Neural cell (in vitro differentiated cells): ENCODE results near the gene FHOD3. TPM values are rescaled to one million over a fixed set of nuclear protein-coding genes. Genes with fewer than 3 reads are reported as not detected.

Experiments used
- H2AFZ ChIP-seq: fragments of 200-600, 300-800 bp; sonication (generic), shearing (Covaris generic); 2 replicates; pipeline ENCODE4 v1.6.0; 2014; ENCODE audit warnings: low read depth, mild to moderate bottlenecking, antibody characterized with exemption, low read length, moderate library complexity
- H3F3A ChIP-seq: fragments of 200-600 bp; shearing (Covaris generic); 2 replicates; pipeline ENCODE4 v1.6.1; 2016; ENCODE audit warnings: mild to moderate bottlenecking, moderate library complexity, mixed read lengths, antibody characterized with exemption, low read length; ENCODE audit not compliant: insufficient read depth, poor library complexity, severe bottlenecking
- H3K27ac ChIP-seq: fragments of 200-600, 300-800 bp; sonication (generic), shearing (Covaris generic); 2 replicates; pipeline ENCODE4 v1.5.1; 2014; ENCODE audit warnings: mild to moderate bottlenecking, low read length, moderate library complexity
- H3K27me3 ChIP-seq: fragments of 300-800, 200-600 bp; sonication (generic), shearing (Covaris generic); 2 replicates; pipeline ENCODE4 v1.6.0; 2014; ENCODE audit warnings: mild to moderate bottlenecking, low read depth, low read length, moderate library complexity; ENCODE audit not compliant: insufficient read depth
- H3K36me3 ChIP-seq: fragments of 300-800, 200-600 bp; sonication (generic), shearing (Covaris generic); 2 replicates; pipeline ENCODE4 v1.5.1; 2014; ENCODE audit warnings: mild to moderate bottlenecking, antibody characterized with exemption, low read length, moderate library complexity; ENCODE audit not compliant: insufficient read depth
- H3K4me2 ChIP-seq: fragments of 300-800, 200-600 bp; sonication (generic), shearing (Covaris generic); 2 replicates; pipeline ENCODE4 v1.6.0; 2014; ENCODE audit warnings: mild to moderate bottlenecking, low read length
- H3K4me3 ChIP-seq: fragments of 300-800, 200-600 bp; sonication (generic), shearing (Covaris generic); 2 replicates; pipeline ENCODE4 v1.5.1; 2014; ENCODE audit warnings: mild to moderate bottlenecking, low read length, moderate library complexity
- H3K79me2 ChIP-seq: fragments of 200-600 bp; shearing (Covaris generic); replicated peaks from 2 replicates; pipeline ENCODE4 v1.6.0; 2014; ENCODE audit warnings: mild to moderate bottlenecking, low read length, moderate library complexity; ENCODE audit not compliant: insufficient read depth
- H3K9ac ChIP-seq: fragments of 300-800, 200-600 bp; sonication (generic), shearing (Covaris generic); 2 replicates; pipeline ENCODE4 v1.6.1; 2016; ENCODE audit warnings: mild to moderate bottlenecking, low read length, mixed read lengths
- H3K9me2 ChIP-seq: fragments of 200-600 bp; shearing (Covaris generic); 2 replicates; pipeline ENCODE4 v1.6.1; 2016; ENCODE audit warnings: mild to moderate bottlenecking, low read length, mixed read lengths; ENCODE audit not compliant: insufficient read depth
- H3K9me3 ChIP-seq: fragments of 200-600, 300-800 bp; sonication (generic), shearing (Covaris generic); 2 replicates; pipeline ENCODE4 v1.6.1; 2016; ENCODE audit warnings: mild to moderate bottlenecking, mixed run types, low read length, moderate library complexity, mixed read lengths
- H4K20me1 ChIP-seq: fragments of 200-600 bp; shearing (Covaris generic); 2 replicates; pipeline ENCODE4 v1.6.1; 2016; ENCODE audit warnings: mild to moderate bottlenecking, mixed run types; ENCODE audit not compliant: insufficient read depth
- EP300 ChIP-seq: fragments of 450-650 bp; conservative IDR thresholded peaks from 2 replicates; pipeline ENCODE4 v1.6.1; 2014; ENCODE audit warnings: antibody characterized with exemption, mild to moderate bottlenecking, moderate library complexity; ENCODE audit not compliant: poor library complexity, severe bottlenecking
- EZH2 ChIP-seq: fragments of 200-600, 300-800 bp; shearing (Covaris generic), sonication (generic); IDR thresholded peaks from 2 replicates; pipeline ENCODE4 v1.6.1; 2014; ENCODE audit warnings: antibody characterized with exemption, low read length, borderline replicate concordance, mild to moderate bottlenecking; ENCODE audit not compliant: insufficient read depth, poor library complexity, severe bottlenecking
- MXI1 ChIP-seq: fragments of 450-650 bp; conservative IDR thresholded peaks from 2 replicates; pipeline ENCODE4 v1.6.1; 2014; ENCODE audit warnings: antibody characterized with exemption, mild to moderate bottlenecking; ENCODE audit not compliant: poor library complexity, severe bottlenecking
- POLR2AphosphoS5 ChIP-seq: IDR thresholded peaks from 2 replicates; pipeline ENCODE4 v1.6.1; 2012
- RAD21 ChIP-seq: fragments of 450-650 bp; conservative IDR thresholded peaks from 2 replicates; pipeline ENCODE4 v1.6.1; 2014; ENCODE audit warnings: antibody characterized with exemption, mild to moderate bottlenecking, moderate library complexity
- SMC3 ChIP-seq: fragments of 450-650 bp; conservative IDR thresholded peaks from 2 replicates; pipeline ENCODE4 v1.6.1; 2014; ENCODE audit warnings: antibody characterized with exemption, mild to moderate bottlenecking, moderate library complexity; ENCODE audit not compliant: poor library complexity
- TAF1 ChIP-seq: IDR thresholded peaks from 2 replicates; pipeline ENCODE4 v1.6.1; 2012; ENCODE audit warnings: low read depth
- polyA plus RNA-seq: library from polyadenylated mRNA; depleted of rRNA; stranded (reverse); fragments of >200 nt; gene quantifications from 2 replicates; pipeline ENCODE4 v1.2.3, GENCODE V29; 2014
- TF ChIP-seq, protein P1 (sequence below): fragments of 450-650 bp; IDR thresholded peaks from 2 replicates; pipeline ENCODE4 v1.5.1; 2014; ENCODE audit warnings: antibody characterized with exemption, mild to moderate bottlenecking, moderate library complexity; ENCODE audit not compliant: poor library complexity, severe bottlenecking
- TF ChIP-seq, protein P2 (sequence below): IDR thresholded peaks from 2 replicates; pipeline ENCODE4 v1.6.1; 2012; ENCODE audit warnings: borderline replicate concordance

FHOD3 gene
- polyA plus RNA-seq, 1 donor from 2014 or later = 19.4 TPM

DNA sequence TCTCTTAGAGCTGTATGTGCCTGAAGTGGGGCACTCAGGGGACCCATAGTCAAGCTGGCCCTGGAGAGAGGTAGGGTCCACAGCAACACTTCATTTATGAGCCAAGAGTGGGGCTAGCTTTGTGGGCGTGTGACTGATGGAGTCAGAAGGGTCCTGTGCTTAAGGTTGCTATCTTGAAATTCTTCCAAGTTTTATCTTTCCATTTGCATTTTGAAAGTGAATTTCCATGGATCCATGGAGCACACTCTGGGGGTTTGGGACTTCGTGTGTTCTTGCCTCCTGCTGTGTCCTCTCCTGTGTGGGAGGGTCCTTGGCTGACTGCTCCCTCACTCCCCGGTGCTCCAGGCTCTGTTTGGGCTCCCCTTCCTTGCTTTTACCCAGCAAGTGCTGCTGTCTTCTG, 50.8 kb downstream of the FHOD3 start:
- no peak overlapping the region for H2AFZ ChIP-seq
- no peaks in the 10 kb centered on the region for H3K9me2 ChIP-seq
- no peaks in the 10 kb centered on the region for H3K27me3 ChIP-seq
- H3K36me3 ChIP-seq = no peaks in the 10 kb centered on the region
- no peak overlapping the region for H3K4me2 ChIP-seq
- no peak overlapping the region for H3K9ac ChIP-seq
- no peak for TF ChIP-seq MXI1
- TF ChIP-seq TAF1 = no peak
- TF ChIP-seq POLR2AphosphoS5 = no peak
- TF ChIP-seq, protein P1, sequence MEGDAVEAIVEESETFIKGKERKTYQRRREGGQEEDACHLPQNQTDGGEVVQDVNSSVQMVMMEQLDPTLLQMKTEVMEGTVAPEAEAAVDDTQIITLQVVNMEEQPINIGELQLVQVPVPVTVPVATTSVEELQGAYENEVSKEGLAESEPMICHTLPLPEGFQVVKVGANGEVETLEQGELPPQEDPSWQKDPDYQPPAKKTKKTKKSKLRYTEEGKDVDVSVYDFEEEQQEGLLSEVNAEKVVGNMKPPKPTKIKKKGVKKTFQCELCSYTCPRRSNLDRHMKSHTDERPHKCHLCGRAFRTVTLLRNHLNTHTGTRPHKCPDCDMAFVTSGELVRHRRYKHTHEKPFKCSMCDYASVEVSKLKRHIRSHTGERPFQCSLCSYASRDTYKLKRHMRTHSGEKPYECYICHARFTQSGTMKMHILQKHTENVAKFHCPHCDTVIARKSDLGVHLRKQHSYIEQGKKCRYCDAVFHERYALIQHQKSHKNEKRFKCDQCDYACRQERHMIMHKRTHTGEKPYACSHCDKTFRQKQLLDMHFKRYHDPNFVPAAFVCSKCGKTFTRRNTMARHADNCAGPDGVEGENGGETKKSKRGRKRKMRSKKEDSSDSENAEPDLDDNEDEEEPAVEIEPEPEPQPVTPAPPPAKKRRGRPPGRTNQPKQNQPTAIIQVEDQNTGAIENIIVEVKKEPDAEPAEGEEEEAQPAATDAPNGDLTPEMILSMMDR = no peak
- no peak for TF ChIP-seq EP300
- TF ChIP-seq RAD21 = no peak
- TF ChIP-seq, protein P2, sequence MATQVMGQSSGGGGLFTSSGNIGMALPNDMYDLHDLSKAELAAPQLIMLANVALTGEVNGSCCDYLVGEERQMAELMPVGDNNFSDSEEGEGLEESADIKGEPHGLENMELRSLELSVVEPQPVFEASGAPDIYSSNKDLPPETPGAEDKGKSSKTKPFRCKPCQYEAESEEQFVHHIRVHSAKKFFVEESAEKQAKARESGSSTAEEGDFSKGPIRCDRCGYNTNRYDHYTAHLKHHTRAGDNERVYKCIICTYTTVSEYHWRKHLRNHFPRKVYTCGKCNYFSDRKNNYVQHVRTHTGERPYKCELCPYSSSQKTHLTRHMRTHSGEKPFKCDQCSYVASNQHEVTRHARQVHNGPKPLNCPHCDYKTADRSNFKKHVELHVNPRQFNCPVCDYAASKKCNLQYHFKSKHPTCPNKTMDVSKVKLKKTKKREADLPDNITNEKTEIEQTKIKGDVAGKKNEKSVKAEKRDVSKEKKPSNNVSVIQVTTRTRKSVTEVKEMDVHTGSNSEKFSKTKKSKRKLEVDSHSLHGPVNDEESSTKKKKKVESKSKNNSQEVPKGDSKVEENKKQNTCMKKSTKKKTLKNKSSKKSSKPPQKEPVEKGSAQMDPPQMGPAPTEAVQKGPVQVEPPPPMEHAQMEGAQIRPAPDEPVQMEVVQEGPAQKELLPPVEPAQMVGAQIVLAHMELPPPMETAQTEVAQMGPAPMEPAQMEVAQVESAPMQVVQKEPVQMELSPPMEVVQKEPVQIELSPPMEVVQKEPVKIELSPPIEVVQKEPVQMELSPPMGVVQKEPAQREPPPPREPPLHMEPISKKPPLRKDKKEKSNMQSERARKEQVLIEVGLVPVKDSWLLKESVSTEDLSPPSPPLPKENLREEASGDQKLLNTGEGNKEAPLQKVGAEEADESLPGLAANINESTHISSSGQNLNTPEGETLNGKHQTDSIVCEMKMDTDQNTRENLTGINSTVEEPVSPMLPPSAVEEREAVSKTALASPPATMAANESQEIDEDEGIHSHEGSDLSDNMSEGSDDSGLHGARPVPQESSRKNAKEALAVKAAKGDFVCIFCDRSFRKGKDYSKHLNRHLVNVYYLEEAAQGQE = no peak
- no peak for TF ChIP-seq SMC3
- no peak for TF ChIP-seq EZH2
- H3K27ac ChIP-seq = no peak overlapping the region
- H4K20me1 ChIP-seq = no peaks in the 10 kb centered on the region
- peaks cover 13% of the 10 kb centered on the region for H3K79me2 ChIP-seq
- H3F3A ChIP-seq = no peaks in the 10 kb centered on the region
- no peak overlapping the region for H3K4me3 ChIP-seq
- no peaks in the 10 kb centered on the region for H3K9me3 ChIP-seq

DNA sequence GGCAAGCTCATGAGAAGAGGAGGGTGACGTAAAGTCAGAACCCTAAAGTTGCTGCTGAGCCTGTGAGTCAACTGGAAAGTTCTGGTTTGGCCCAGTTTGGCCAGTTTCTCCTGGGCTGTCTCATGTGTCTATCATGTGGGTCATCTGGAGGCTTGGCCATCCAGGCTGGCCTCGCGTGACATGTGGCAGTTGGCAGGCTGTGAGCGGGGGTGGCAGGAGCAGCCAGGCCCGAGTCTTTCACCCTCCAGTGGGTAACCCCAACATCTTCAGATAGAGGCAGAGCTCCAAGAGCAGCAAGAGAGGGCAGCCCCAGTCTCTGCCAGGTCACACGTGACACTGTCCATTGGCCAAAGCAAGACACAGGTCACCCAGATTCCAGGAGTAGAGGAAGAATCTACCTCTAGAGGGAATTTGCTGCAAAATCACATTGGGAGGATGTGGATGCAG, 51.5 kb downstream of the FHOD3 start:
- Histone ChIP-seq H4K20me1 (no peaks in the 10 kb centered on the region), H3K4me3 (no peak overlapping the region), H3K9me3 (no peaks in the 10 kb centered on the region), H3K79me2 (peaks cover 15% of the 10 kb centered on the region), H2AFZ (no peak overlapping the region), H3K27me3 (no peaks in the 10 kb centered on the region), H3K9me2 (no peaks in the 10 kb centered on the region), H3K9ac (no peak overlapping the region), H3K36me3 (no peaks in the 10 kb centered on the region), H3F3A (no peaks in the 10 kb centered on the region), H3K27ac (no peak overlapping the region), H3K4me2 (no peak overlapping the region)
- TF ChIP-seq RAD21 (no peak), MXI1 (no peak), EP300 (no peak), SMC3 (no peak), EZH2 (no peak), TAF1 (no peak), POLR2AphosphoS5 (no peak)
- TF ChIP-seq, protein P1 = no peak
- TF ChIP-seq, protein P2 = no peak
